GM21447 (cell line): ENCODE results near the gene C17orf107.

Experiments used
- ATAC-seq: cut with Tn5 transposase; IDR thresholded peaks from one replicate; pipeline ENCODE4 v1.9.1; 2021; ENCODE audit not compliant: unreplicated experiment

The C17orf107 gene

GRCh38 chr17:4934173-4934979 lies 35.0 kb downstream of the C17orf107 start:
- no peak for ATAC-seq

GRCh38 chr17:4935650-4936049 lies 36.3 kb downstream of the C17orf107 start:
- no peak for ATAC-seq

GRCh38 chr17:4936436-4936835 lies 37.1 kb downstream of the C17orf107 start:
- ATAC-seq = no peak

GRCh38 chr17:4937553-4937952 lies 38.2 kb downstream of the C17orf107 start:
- no peak for ATAC-seq

- no peak for ATAC-seq
Measured at GRCh38 chr17:4938069-4938491, 38.7 kb downstream of the C17orf107 start.

GRCh38 chr17:4938688-4939545 lies 39.6 kb downstream of the C17orf107 start:
- ATAC-seq = peak; percentile 1

GRCh38 chr17:4939546-4939795 lies 40.1 kb downstream of the C17orf107 start:
- ATAC-seq = peak; percentile 6

GRCh38 chr17:4939796-4940554 lies 40.6 kb downstream of the C17orf107 start, which contains the start of the genes RNF167 and SLC25A11:
RNF167 (plus strand) TSS chr17:4940268; CDS start chr17:4940910, 642 bp downstream.
SLC25A11 (minus strand) TSS chr17:4940046; CDS start chr17:4939910, 136 bp downstream.
- ATAC-seq = peak; percentile 69

- peak; percentile 2 for ATAC-seq
Measured at GRCh38 chr17:4940555-4941318, 41.4 kb downstream of the C17orf107 start.

GRCh38 chr17:4941319-4941610 lies 41.9 kb downstream of the C17orf107 start:
- ATAC-seq = no peak

GRCh38 chr17:4942760-4943508 lies 43.6 kb downstream of the C17orf107 start:
- no peak for ATAC-seq

- ATAC-seq = no peak
Measured at GRCh38 chr17:4944163-4944553, 44.8 kb downstream of the C17orf107 start.

GRCh38 chr17:4944554-4945175 lies 45.3 kb downstream of the C17orf107 start:
- no peak for ATAC-seq

- no peak for ATAC-seq
Measured at GRCh38 chr17:4945176-4945943, 46.0 kb downstream of the C17orf107 start.

- ATAC-seq = no peak
Measured at GRCh38 chr17:4945944-4946280, 46.6 kb downstream of the C17orf107 start.

GRCh38 chr17:4946312-4946976 lies 47.1 kb downstream of the C17orf107 start:
- ATAC-seq = no peak

GRCh38 chr17:4947010-4947410 lies 47.7 kb downstream of the C17orf107 start:
- no peak for ATAC-seq

GRCh38 chr17:4947411-4948165 lies 48.3 kb downstream of the C17orf107 start:
- ATAC-seq = no peak
